AG08396 (cell line): ENCODE data around the gene MYL5.
"Not testable (repeated sequence)": the region's sequence is repeated elsewhere in the genome, so short reads cannot be mapped to it uniquely, and the experiment has no call there.

Source experiments
- DNase-seq: peaks from one replicate; pipeline ENCODE4 v3.0.0; 2012; ENCODE audit warnings: low spot score, mixed read lengths

MYL5 gene

GRCh38 chr4:669806-670559, 4.4 kb upstream of the MYL5 start:
- not testable (repeated sequence) for DNase-seq

- DNase-seq: no peak
Measured at GRCh38 chr4:671769-672168, 2.6 kb upstream of the MYL5 start.

DNA sequence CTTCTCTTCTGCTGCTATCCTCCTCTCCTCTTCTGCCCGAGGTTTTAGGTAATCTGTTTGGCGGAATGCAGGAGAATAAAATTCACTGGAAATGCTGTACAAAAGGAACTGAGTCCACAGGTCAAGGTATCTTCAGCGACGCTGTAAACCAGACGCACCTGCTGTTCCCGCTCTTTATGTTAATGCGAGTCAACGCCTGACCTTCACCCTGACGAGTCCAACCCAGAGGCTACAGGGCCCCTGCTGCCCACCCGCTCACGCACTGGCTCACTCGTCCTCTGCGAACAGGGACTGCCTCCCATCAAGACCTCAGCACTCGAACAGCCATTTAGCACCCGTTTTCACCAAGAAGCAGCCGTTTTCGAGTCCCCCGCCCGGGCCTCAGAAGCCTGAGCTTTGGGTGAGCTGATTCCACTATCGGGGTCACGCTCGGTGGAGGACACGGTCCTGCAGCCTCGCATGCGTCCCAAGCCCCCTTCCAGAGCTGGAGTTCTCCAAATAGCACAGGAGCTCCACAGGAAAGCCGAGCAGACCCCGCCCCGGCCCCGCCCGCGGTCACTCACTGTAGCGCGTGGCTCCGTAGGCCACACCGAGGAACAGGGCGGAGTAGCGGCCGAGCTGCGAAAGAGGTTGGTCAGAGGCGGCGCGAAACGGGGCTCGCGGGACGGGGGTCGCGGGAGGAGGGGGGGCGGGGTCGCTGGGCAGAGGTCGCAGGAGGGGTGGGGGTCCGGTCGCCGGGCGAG, 822 bp upstream of the MYL5 start:
- peak; percentile 73 for DNase-seq

GRCh38 chr4:675036-675882, 917 bp downstream of the MYL5 start:
- no peak for DNase-seq

DNA sequence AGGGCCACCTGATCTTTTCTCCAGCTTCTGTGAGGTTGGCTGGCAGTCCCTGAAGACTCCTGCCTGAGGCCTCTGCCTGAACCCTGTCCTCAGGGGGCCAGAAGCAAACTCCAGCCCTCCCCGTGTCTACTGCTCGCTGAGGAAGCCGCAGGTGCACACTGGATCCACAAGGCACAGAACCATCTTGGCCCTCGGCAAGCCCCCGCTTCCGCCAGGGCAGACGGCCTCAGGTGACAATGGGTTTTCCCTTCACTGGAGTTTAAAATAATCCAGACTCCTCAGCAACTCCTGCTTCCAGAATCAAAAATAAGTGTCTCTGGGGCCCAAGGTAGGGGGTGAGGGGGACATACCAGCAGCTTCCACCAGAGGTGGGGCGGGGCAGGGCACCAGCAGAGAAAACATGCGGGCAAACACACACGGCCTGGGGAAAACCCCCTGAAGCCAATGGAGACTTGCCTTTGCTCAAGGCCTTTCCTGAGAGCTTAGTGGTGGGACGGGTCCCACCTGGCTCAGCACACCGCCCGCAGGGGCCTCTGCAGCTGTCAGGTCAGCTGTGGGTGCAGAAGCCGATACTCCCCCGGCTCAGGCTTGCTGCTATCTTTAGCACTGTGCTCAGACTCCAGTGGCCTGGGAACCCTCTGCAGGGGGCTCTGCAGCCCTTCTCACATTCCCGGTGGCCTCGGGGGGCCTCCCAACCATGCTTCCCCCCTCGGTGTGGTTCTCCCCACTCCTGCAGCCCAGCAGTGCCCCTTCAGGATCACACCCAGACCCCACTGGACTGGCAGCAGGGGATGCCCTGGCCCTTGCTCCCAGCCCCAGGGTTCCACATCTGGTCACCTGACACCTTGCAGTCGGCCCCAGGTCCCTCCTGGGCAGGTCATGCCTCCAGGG, 1.9 kb downstream of the MYL5 start:
- no peak for DNase-seq

GRCh38 chr4:676871-677235, 2.5 kb downstream of the MYL5 start:
- DNase-seq: no peak

- no peak for DNase-seq
Measured at GRCh38 chr4:677431-678293, 3.3 kb downstream of the MYL5 start.

GRCh38 chr4:678331-679103, 4.2 kb downstream of the MYL5 start:
- no peak for DNase-seq

- no peak for DNase-seq
Measured at GRCh38 chr4:679104-679481, 4.8 kb downstream of the MYL5 start.

DNA sequence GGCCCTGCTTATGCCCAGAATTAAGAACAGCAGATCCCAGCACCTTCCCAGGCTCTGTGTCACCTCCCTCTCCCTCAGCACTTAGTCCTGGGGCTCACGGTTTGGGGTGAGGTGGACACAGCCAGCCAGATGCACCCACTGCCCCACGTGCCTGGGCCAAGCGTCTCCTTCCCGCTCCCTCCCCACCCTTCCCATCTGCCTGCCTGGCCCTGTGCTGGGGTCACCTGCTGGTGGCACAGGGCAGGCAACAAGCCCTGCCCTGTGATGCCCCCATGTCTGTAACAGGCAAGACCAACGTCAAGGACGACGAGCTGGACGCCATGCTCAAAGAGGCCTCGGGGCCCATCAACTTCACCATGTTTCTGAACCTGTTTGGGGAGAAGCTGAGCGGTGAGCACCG, 5.3 kb downstream of the MYL5 start:
- DNase-seq: no peak

GRCh38 chr4:680091-680490, 5.7 kb downstream of the MYL5 start:
- DNase-seq: no peak

DNA sequence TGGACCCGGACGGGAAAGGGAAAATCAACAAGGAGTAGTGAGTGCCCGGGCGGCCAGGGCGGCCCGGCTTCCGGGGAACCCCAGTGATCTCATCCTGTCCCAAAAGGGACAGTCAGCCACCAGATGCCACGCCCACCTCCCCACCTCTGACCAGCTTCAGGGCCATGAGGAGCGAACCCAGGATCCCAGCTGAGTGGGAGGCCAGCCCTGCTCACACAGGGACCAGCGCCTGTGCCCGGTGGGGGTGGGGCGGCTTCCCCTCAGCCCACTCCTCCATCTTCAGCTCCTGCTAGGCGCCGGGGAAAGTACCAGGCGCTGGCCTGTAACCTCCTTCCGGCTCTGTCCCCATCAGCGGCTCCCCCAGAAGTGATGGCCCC, 6.2 kb downstream of the MYL5 start:
- no peak for DNase-seq

DNA sequence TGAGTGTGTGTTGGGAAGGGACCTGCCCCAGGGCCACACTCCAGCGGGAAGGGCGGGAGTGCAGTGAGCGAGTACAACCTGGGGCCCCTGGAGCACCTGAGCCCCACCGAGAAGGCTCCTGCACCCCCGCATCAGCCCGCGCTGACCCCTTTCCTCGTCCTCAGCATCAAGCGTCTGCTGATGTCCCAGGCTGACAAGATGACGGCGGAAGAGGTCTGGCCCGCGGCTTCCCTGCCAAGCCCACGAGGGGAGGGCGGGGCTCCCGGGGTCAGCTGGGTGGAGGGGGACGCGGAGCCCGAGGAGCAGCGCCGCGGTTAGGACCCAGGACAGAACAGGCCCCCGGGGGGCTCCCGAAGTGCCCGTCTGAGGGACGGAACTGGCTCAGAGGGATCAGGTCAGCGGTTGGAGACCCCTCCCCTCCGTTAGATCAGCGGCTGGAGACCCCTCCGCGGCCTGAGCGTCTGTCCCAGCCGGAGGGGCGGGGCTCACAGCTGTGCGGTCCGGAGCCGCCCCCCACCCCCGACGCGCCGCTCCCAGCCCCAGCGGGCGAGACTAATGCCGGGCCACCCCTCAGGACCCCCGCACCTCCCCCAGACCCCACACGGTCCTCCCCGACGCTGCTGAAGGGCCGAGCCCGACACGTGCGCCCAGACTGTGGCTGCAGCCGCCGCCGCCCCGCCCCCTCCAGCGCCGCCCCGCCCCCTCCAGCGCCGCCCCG, 6.7 kb downstream of the MYL5 start:
- peak; percentile 81 for DNase-seq

- peak; percentile 57 for DNase-seq
Measured at GRCh38 chr4:681736-682451, 7.6 kb downstream of the MYL5 start.

DNA sequence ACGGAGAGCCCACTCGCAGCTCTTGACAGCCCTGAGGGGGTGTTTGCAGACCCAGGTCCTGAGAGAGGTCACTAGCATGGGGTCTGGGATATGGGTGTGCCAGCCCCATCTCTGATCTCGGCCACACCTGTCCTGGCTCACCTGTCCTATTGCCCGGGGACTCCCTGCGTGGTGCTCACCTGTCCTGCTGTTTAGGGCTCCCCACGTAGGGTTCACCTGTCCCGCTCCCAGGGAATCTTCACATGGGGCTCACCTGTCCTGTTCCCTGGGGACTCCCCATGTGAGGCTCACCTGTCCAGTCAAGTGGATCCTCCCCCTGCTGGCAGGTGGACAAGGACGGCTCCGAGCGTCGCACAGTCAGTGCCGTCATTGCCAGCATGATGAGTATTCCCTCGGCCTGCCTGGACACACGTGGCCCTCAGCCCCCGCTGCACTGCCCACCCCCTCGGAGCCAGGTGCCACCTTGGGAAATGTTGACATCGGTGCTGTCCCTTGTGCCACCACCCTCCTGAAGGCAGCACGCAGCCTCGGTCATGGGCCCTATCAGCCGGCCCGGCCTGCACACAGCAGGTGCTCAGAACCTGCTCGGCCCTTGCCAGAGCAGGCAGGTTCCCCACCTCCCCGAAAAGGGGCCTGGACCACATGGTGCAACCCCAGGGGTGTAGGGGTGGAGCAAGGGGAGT, 8.3 kb downstream of the MYL5 start:
- no peak for DNase-seq

DNA sequence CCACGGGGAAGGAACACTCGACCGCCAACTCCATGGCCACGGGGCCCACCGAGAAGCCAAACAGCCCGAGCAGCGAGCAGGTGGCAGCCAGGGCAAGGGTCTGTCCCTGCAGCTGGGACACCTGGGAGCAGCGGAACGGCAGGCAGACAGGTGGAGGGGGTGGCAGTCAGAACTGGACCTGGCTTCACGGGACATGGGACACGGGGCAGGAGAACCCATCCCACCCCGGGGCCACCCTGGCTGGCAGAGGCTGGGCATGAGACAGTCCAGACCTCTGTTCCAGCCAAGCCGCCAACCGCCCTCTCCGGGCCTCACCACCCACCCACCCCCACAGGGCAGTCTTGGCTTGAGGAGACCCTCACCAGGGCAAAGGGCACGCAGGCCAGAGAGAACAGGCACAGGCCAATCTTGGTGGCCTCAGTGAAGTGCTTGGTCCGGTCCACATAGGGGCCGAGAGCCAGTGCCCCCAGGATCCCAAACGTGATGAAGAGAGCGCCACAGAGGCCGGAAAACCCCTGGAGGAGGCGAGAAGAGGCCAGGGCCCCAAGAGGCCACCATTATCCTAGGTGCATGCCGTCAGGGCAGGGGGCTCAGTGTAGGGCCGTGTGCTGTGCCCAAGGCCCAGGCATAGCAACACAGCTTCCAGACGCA, 9.0 kb downstream of the MYL5 start:
- no peak for DNase-seq

- DNase-seq: peak; percentile 81
Measured at GRCh38 chr4:683982-684622, 9.8 kb downstream of the MYL5 start.
